ENCODE measurements around the gene ARAP1. TPM values are rescaled to one million over a fixed set of nuclear protein-coding genes. Genes with fewer than 3 reads are reported as not detected.

The ARAP1 gene
- total RNA-seq, 8 experiments from 2014 or later = 8.7 to 64.6 (median 28.4) TPM

DNA sequence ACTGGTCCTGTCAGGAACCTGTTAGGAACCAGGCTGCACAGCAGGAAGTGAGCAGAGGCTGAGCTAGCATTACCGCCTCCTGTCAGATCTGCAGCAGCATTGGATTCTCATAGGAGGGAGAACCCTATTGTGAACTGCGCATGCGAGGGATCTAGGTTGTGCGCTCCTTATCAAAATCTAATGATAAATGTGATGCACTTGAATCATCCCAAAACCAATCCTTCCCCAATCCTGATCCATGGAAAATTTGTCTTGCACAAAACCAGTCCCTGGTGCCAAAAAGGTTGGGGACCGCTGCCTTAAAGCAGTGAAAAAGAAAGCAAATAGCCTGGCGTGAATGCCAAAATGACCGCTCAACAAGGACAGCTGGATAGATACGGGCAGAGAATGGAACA lies 1.9 kb upstream of the ARAP1 start:
- 83 to 100% (median 93%) methylated on average over 1 to 7 of the region's 8 CpGs; no CpG with 5 or more reads in 2 of the 10 experiments for WGBS, 10 experiments
- H3K4me1 ChIP-seq (replicated peaks in 1 of 2) = peaks cover 9 to 28% of the 10 kb centered on the region in 2 donors
- no peak overlapping the region for H3K4me3 ChIP-seq
- H3K27ac ChIP-seq = no peak overlapping the region
- in situ Hi-C loops (cut with MboI; ENCODE audit: low pct_unique_long_range_greater_than_20kb in 2 of 9, low sequenced_read_pairs in 9 of 9, unreplicated experiment in 9 of 9) = no loop called here
- no peak for ATAC-seq (replicated peaks in 6 of 8)

DNA sequence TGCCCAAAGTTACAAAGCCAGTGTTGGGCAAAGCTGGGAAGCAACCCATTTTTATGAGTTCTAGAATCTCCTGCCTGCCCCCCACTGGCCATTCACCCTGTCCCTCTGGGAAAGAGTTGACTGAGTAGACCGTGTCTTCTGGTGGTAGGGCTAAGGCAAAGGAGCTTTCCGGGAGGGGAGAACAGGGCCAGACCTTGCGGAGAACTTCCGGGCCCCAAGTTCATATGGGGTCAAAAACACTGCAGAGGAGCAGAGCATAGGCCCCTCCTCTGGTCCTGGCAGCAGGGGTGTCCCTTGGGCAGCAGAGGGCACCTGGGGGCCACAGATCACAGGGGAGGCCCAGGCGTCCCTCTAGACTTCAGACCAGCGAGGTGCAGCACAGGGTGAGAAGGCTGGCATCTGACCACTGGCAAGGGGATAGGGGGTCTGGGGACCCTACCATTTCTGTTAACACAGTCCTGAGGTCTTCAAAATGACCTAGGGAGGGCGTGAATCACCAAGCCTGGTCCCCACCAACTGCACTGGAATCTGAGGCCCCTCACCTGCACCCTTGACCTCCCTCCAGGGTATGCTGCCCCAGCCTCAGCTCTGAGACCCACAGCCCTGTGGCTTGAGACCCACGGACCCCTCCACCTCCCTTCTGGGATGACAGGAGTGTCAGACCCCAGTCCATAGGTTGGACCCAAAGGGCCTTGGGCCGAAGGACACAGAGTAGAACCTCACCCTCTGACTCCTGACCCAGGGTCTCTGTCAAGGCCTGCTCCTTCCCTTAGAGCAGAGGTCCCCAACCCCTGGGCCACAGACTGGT lies 1.3 kb upstream of the ARAP1 start:
- no peak overlapping the region for H3K27ac ChIP-seq

DNA sequence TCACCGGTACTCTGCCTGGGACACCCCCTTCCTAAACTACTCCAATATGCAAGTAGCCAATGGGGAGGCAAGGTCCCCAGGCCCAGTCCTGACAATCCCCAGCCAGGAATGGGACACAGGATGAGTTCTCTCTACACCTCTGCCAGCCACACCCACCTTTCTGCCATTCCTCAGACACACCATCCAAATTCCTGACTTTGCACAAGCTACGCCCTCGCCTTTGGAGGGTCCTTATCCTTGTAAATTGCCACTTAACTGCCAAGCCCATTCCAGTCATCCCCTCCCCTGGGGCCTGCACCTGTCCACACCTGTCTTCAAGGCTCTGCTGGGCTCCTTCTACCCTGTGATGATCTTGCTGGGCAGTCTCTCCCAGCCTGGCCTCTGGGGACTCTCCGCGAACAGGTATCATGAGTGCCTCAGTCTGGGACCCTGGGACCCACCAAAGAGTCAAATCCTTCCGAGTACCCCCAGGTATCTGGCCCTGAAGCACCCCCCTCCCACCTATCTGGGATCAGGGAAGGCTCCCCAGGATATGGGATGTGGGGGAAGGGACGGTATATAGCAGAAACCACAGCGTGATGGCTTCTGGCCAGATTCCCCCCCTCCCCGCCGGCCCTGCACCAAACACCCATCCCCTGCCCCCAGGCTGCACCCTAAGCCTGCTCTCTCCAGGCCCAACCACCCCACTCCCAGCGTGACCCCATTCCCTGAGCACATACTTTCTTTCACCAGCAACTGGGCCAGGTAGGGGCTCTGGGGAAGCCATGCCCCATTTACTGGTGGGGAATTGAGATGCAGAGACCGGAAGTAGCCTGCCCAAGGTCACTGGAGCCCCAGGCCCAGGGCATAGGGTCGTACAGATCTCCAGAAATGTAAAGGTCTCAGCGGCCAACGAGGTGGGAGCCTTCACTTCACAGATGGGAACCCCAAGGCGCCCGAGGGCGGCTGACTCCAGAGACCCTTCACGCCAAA lies 806 bp downstream of the ARAP1 start:
- in situ Hi-C loops (cut with MboI; ENCODE audit: low pct_unique_long_range_greater_than_20kb in 2 of 9, low sequenced_read_pairs in 9 of 9, unreplicated experiment in 9 of 9) = no loop called here
- peak in 2 of 8 experiments; percentile 2 to 12 for ATAC-seq (replicated peaks in 6 of 8)
- WGBS, 10 experiments = 61 to 100% (median 80%) methylated on average over 1 to 5 of the region's 19 CpGs; no CpG with 5 or more reads in 5 of the 10 experiments
- H3K27ac ChIP-seq = no peak overlapping the region
- peaks cover 9 to 18% of the 10 kb centered on the region in 2 donors for H3K4me1 ChIP-seq (replicated peaks in 1 of 2)
- H3K4me3 ChIP-seq = peak overlapping the region; percentile 12 to 54 (median 39)

More for the DNA sequence above, 1.3 kb upstream of the ARAP1 start:
- ATAC-seq (replicated peaks in 6 of 8) = no peak
- Histone ChIP-seq H3K4me3 (no peak overlapping the region), H3K4me1 (replicated peaks in 1 of 2) (peaks cover 9 to 22% of the 10 kb centered on the region in 2 donors)
- in situ Hi-C loops (cut with MboI; ENCODE audit: low pct_unique_long_range_greater_than_20kb in 2 of 9, low sequenced_read_pairs in 9 of 9, unreplicated experiment in 9 of 9) = no loop called here
- WGBS, 10 experiments = 80 to 100% (median 93%) methylated on average over 1 to 4 of the region's 9 CpGs; no CpG with 5 or more reads in 6 of the 10 experiments

GRCh38 chr11:72750556-72751115 lies 1.6 kb downstream of the ARAP1 start:
- in situ Hi-C loops (cut with MboI; ENCODE audit: low pct_unique_long_range_greater_than_20kb in 2 of 9, low sequenced_read_pairs in 9 of 9, unreplicated experiment in 9 of 9) = no loop called here
- Histone ChIP-seq H3K27ac (no peak overlapping the region), H3K4me1 (replicated peaks in 1 of 2) (peaks cover 9 to 21% of the 10 kb centered on the region in 2 donors), H3K4me3 (no peak overlapping the region)
- ATAC-seq (replicated peaks in 6 of 8) = no peak
- WGBS, 10 experiments = 100% methylated on average over 1 of the region's 2 CpGs; no CpG with 5 or more reads in 8 of the 10 experiments

GRCh38 chr11:72750086-72750485 lies 2.1 kb downstream of the ARAP1 start:
- Histone ChIP-seq H3K27ac (no peak overlapping the region), H3K4me3 (no peak overlapping the region), H3K4me1 (replicated peaks in 1 of 2) (peaks cover 9 to 21% of the 10 kb centered on the region in 2 donors)
- no peak for ATAC-seq (replicated peaks in 6 of 8)
- WGBS, 10 experiments = 60 to 100% methylated on average over 1 of the region's 9 CpGs; no CpG with 5 or more reads in 8 of the 10 experiments
- in situ Hi-C loops (cut with MboI; ENCODE audit: low pct_unique_long_range_greater_than_20kb in 2 of 9, low sequenced_read_pairs in 9 of 9, unreplicated experiment in 9 of 9) = no loop called here

DNA sequence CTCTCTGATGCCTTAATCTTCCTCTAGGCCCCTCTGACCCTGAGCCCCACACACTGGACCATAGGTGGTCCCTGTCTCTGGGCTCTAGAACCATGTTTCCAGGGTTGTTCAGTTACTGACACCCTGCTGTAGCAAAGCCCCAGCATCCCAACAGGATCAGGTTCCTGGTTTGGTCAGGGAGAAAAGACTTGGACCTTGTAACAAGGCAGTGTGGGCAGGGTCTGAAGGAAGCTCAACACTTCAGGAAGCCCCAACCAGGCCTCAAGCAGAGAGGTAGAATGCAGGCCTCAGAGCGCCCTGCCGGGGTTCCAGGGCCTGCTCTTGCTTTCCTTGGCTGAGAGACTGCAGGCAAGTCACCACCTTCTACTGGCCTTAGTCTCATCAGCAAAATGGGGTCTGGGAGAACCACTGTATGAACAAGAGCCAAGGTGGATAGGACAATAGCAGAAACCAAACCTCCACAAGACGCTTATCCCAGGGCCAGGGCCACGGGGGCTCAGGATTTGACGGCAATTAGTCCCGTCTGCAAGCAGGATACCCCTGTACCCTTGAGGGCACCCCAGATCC lies 4.8 kb downstream of the ARAP1 start:
- no peak overlapping the region for H3K27ac ChIP-seq
- ATAC-seq (replicated peaks in 6 of 8) = no peak
- in situ Hi-C loops (cut with MboI; ENCODE audit: low pct_unique_long_range_greater_than_20kb in 2 of 9, low sequenced_read_pairs in 9 of 9, unreplicated experiment in 9 of 9) = loop anchor here in 1 of 9 experiments (25.0 kb wide), 1 partner anchor 440 kb away; no protein-coding TSS in a partner anchor
- H3K4me3 ChIP-seq = no peak overlapping the region
- peaks cover 9 to 19% of the 10 kb centered on the region in 2 donors for H3K4me1 ChIP-seq (replicated peaks in 1 of 2)
- 83 to 100% (median 100%) methylated on average over 1 to 2 of the region's 6 CpGs; no CpG with 5 or more reads in 7 of the 10 experiments for WGBS, 10 experiments

DNA sequence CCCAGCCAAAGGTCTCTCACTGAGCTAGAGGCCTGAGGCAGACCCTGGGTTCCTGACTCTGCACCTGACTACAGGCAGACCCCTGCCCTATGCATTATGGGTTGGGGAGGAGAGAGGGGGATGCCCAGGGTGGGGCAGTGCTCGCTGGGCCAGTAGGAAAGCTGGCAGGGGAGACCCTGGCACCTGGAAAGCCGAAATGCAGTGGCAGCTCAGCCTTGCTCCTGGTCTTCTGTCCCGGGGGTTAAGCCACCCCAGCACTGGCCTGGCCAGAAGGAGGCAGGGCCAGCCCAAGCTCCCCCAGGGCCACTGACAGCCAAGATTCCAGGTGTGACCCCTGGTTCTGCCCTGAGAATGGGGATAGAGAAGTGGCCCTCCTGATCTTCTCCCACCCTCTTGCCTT lies 5.4 kb downstream of the ARAP1 start:
- 25% methylated on average over 1 of the region's 3 CpGs; no CpG with 5 or more reads in 9 of the 10 experiments for WGBS, 10 experiments
- H3K27ac ChIP-seq = no peak overlapping the region
- no peak overlapping the region for H3K4me3 ChIP-seq
- ATAC-seq (replicated peaks in 6 of 8) = no peak
- in situ Hi-C loops (cut with MboI; ENCODE audit: low pct_unique_long_range_greater_than_20kb in 2 of 9, low sequenced_read_pairs in 9 of 9, unreplicated experiment in 9 of 9) = loop anchor here in 1 of 9 experiments (25.0 kb wide), 1 partner anchor 440 kb away; no protein-coding TSS in a partner anchor
- peaks cover 7 to 14% of the 10 kb centered on the region in 2 donors for H3K4me1 ChIP-seq (replicated peaks in 1 of 2)

DNA sequence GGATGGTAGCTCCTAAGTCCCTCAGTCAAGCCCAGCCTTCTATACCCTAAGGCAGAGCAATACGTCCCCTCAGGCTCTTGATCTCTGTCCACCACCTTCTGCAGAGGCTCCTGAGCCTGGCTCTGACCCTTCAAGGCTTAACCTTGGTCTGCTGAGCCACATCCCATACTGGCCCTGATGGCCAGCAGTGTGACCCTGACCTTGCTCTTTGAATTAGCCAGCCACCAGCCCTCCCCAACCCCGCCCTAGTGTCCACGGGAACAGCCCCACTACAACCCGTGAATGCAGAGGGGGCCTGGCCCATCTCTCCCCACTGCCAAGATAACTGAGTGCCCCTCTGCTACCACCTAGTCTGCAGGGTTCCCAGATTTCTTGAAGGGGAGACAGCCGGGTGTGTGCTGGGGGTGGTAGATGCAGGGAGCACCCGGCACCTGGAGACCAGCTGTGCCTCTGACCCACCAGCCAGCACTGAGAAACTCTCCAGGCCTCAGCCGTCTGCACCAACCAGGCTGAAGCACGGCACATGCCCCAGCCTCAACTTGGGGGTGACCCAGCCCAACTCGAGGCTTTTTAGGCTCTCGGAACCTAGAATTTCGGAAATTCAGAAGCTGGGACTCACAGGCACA lies 6.2 kb downstream of the ARAP1 start:
- H3K4me1 ChIP-seq (replicated peaks in 1 of 2) = peaks cover 8 to 17% of the 10 kb centered on the region in 2 donors
- in situ Hi-C loops (cut with MboI; ENCODE audit: low pct_unique_long_range_greater_than_20kb in 2 of 9, low sequenced_read_pairs in 9 of 9, unreplicated experiment in 9 of 9) = loop anchor here in 1 of 9 experiments (25.0 kb wide), 1 partner anchor 441 kb away; no protein-coding TSS in a partner anchor
- no peak overlapping the region for H3K4me3 ChIP-seq

DNA sequence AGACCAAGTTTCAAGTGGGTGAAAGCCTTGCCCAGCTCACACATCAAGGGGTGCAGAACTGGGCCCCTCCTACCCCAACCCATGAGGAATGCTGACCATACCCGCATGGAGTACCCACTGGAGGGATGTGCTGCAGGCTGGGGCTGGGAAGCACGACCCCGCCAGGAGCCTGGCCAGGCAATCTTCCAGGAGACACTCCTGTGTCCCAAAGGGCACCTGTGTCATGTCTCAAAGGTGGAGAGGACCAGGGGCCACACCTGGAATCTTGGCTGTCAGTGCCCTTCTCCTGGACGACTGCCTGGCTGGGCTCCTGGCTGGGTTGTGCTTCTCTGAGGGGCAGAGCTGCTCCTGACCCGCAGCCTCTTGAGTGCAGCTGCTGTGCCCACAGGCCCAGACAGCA lies 6.7 kb downstream of the ARAP1 start:
- Histone ChIP-seq H3K27ac (no peak overlapping the region), H3K4me3 (no peak overlapping the region), H3K4me1 (replicated peaks in 1 of 2) (peaks cover 6 to 13% of the 10 kb centered on the region in 2 donors)
- no peak for ATAC-seq (replicated peaks in 6 of 8)
- WGBS, 10 experiments = 100% methylated on average over 1 of the region's 5 CpGs; no CpG with 5 or more reads in 9 of the 10 experiments
- in situ Hi-C loops (cut with MboI; ENCODE audit: low pct_unique_long_range_greater_than_20kb in 2 of 9, low sequenced_read_pairs in 9 of 9, unreplicated experiment in 9 of 9) = loop anchor here in 1 of 9 experiments (25.0 kb wide), 1 partner anchor 442 kb away; no protein-coding TSS in a partner anchor

More for the DNA sequence above, 6.2 kb downstream of the ARAP1 start:
- no peak overlapping the region for H3K27ac ChIP-seq
- 83 to 90% methylated on average over 4 to 5 of the region's 11 CpGs; no CpG with 5 or more reads in 8 of the 10 experiments for WGBS, 10 experiments
- ATAC-seq (replicated peaks in 6 of 8) = peak in 2 of 8 experiments; percentile 29 to 41

- WGBS, 10 experiments = 40 to 92% (median 70%) methylated on average over 1 to 4 of the region's 6 CpGs; no CpG with 5 or more reads in 2 of the 10 experiments
- in situ Hi-C loops (cut with MboI; ENCODE audit: low pct_unique_long_range_greater_than_20kb in 2 of 9, low sequenced_read_pairs in 9 of 9, unreplicated experiment in 9 of 9) = loop anchor here in 1 of 9 experiments (25.0 kb wide), 1 partner anchor 443 kb away; no protein-coding TSS in a partner anchor
- H3K4me3 ChIP-seq = no peak overlapping the region
- H3K27ac ChIP-seq = no peak overlapping the region
- ATAC-seq (replicated peaks in 6 of 8) = no peak
- peaks cover 6 to 13% of the 10 kb centered on the region in 2 donors for H3K4me1 ChIP-seq (replicated peaks in 1 of 2)
Measured at GRCh38 chr11:72744474-72744873, 7.7 kb downstream of the ARAP1 start.

DNA sequence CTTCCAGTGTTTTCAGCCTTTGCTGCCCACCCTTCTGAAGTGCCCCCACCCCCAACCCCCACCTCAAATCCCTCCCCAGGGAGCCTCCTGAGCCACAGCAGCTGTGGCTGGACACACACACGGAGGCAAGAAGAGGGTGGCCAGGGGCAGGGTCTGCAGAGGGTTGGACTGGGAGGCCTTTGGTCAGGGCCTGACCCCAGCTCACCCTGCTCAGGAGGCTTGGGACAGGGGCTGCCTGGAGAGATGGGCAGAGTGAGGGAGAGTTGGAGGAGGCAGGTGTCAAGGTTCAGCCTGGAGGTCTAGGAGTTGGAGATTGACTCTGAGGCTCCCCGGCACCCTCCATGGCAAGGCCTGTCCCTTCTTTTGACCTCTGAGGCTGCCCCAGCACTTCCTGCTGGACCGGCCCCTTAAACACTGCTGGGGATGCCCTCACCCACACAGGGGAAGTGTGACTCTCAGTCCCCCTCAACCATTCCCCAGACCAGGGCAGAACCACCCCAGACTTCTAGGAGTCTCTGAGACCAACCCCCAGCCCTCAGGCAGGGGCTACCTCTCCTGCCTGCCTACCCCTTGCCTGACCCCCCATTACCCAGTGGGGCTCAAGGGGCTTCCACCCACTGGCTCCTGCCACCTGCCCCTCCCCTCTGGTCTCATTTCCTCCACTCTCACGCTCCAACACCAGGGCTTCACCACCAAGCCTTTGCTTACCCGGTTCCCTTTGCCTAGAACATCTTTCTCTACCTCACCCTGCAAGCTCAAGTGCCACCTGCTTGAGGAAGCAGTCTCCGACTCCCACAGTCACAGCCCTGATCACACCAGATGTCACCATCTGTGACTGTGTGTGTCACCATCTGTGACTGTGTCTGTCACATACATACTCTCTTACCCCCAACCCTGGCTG lies 8.6 kb downstream of the ARAP1 start:
- in situ Hi-C loops (cut with MboI; ENCODE audit: low pct_unique_long_range_greater_than_20kb in 2 of 9, low sequenced_read_pairs in 9 of 9, unreplicated experiment in 9 of 9) = loop anchor here in 1 of 9 experiments (25.0 kb wide), 1 partner anchor 444 kb away; no protein-coding TSS in a partner anchor
- peaks cover 6 to 13% of the 10 kb centered on the region in 2 donors for H3K4me1 ChIP-seq (replicated peaks in 1 of 2)
- no peak overlapping the region for H3K27ac ChIP-seq
- H3K4me3 ChIP-seq = no peak overlapping the region
- WGBS, 10 experiments = 90 to 100% methylated on average over 1 to 2 of the region's 6 CpGs; no CpG with 5 or more reads in 8 of the 10 experiments
- peak in 4 of 8 experiments; percentile 18 to 51 (median 32) for ATAC-seq (replicated peaks in 6 of 8)

All from motor neuron (in vitro differentiated cells).